ENCODE data around the gene SDE2. TPM values are rescaled to one million over a fixed set of nuclear protein-coding genes. Genes with fewer than 3 reads are reported as not detected.

SDE2 gene
- total RNA-seq, 4 donors from 2014 or later, result 4.4 to 19.2 (median 13.2) TPM

- no peaks in the 10 kb centered on the region for H3K9me3 ChIP-seq
- no peak for TF ChIP-seq POLR2AphosphoS5 (IDR thresholded peaks at IDR 0.05)
- TF ChIP-seq CTCF (IDR thresholded peaks at IDR 0.05), result no peak
- no peak for TF ChIP-seq EP300 (IDR thresholded peaks at IDR 0.05; ENCODE audit: low read depth)
- no peak for TF ChIP-seq POLR2A (IDR thresholded peaks at IDR 0.05)
- H3K27ac ChIP-seq, result peak overlapping the region; percentile 96 to 100 (median 97)
- DNase-seq, result no peak
- H3K27me3 ChIP-seq, result no peaks in the 10 kb centered on the region
- peaks cover 0 to 13% (median 5%) of the 10 kb centered on the region in 4 donors for H3K36me3 ChIP-seq
- peak overlapping the region; percentile 52 to 78 (median 72) for H3K4me3 ChIP-seq
- in situ Hi-C loops (cut with MboI; ENCODE audit: low pct_ligation_motif_present in 1 of 4, low pct_unique_long_range_greater_than_20kb in 1 of 4, low sequenced_read_pairs in 3 of 4), result loop anchor here in 1 of 4 donors (5.0 kb wide), 1 partner anchor 64 kb away; the partner anchor contains the start of gene H3-3A
- 0 to 1% methylated on average over 11 to 17 of the region's 19 CpGs for WGBS, 2 donors (ENCODE audit: low coverage in 1 of 2)
- intact Hi-C loops (cut with DNase I; ENCODE audit: low total_unique reads), result no loop called here
- peaks cover 10 to 48% (median 33%) of the 10 kb centered on the region in 4 donors for H3K4me1 ChIP-seq
Observed at GRCh38 chr1:225998560-225999226, 450 bp downstream of the SDE2 start.

- no peak overlapping the region for H3K4me3 ChIP-seq
- H3K27me3 ChIP-seq, result no peaks in the 10 kb centered on the region
- 34 to 37% methylated on average over 5 of the region's 5 CpGs for WGBS, 2 donors (ENCODE audit: low coverage in 1 of 2)
- no peaks in the 10 kb centered on the region for H3K9me3 ChIP-seq
- H3K4me1 ChIP-seq, result peaks cover 10 to 42% (median 31%) of the 10 kb centered on the region in 4 donors
- H3K27ac ChIP-seq, result peak overlapping the region in 1 of 4 donors; percentile 96
- in situ Hi-C loops (cut with MboI; ENCODE audit: low pct_ligation_motif_present in 1 of 4, low pct_unique_long_range_greater_than_20kb in 1 of 4, low sequenced_read_pairs in 3 of 4) (loop anchor here in 1 of 4 donors (5.0 kb wide), 1 partner anchor 65 kb away; the partner anchor contains the start of gene H3-3A), intact Hi-C loops (cut with DNase I; ENCODE audit: low total_unique reads) (no loop called here)
- no peak for DNase-seq
- peaks cover 0 to 28% (median 11%) of the 10 kb centered on the region in 4 donors for H3K36me3 ChIP-seq
- TF ChIP-seq POLR2AphosphoS5 (IDR thresholded peaks at IDR 0.05), result no peak
- TF ChIP-seq CTCF (IDR thresholded peaks at IDR 0.05), result no peak
- TF ChIP-seq EP300 (IDR thresholded peaks at IDR 0.05; ENCODE audit: low read depth), result no peak
- TF ChIP-seq POLR2A (IDR thresholded peaks at IDR 0.05), result no peak
Observed at GRCh38 chr1:225996946-225997545, 2.1 kb downstream of the SDE2 start.

DNA sequence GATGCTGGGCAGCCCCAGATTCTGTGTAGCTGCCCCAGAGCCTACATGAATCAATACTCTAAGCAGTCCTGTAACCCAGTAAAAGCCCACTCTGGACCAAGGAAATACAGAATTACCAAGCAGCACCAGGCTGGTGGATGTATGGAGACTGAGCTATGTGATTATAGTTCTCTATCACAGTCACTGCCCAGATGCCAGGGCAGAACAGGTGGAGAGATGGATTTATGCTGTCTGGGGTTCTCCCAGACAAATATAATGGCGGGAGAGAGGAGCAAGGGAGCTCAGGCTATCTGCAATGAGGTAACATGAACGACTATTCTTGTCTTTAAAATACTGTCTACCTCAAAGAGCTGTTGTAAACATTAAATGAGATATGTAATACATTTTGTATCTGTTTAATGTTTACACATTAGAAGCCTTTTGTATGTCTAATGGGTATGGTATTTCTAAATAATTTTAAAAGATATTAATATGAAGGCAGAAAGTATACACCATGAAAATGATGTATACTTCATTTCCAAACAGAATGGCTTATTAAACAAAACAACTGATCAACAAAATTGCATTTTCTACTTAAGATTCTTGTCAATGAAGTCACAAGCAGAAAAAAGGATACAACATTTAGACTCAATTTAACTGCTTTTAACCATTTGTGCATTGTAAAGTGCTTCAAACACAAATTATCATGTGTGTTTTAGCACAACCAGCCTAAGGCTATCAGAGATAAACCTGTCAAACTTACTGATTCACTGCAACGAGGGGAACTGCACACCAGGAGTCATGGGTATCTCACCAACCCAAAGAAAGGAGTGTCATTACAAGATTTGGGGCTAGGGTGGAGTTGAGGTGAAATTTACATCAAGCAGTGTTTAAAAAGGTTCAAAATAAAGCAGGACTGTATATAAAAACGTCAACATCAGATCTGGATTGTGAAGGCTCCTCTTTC, 3.0 kb downstream of the SDE2 start:
- intact Hi-C loops (cut with DNase I; ENCODE audit: low total_unique reads) (no loop called here), in situ Hi-C loops (cut with MboI; ENCODE audit: low pct_ligation_motif_present in 1 of 4, low pct_unique_long_range_greater_than_20kb in 1 of 4, low sequenced_read_pairs in 3 of 4) (loop anchor here in 1 of 4 donors (5.0 kb wide), 1 partner anchor 66 kb away; the partner anchor contains the start of gene H3-3A)
- TF ChIP-seq CTCF (IDR thresholded peaks at IDR 0.05) (no peak), EP300 (IDR thresholded peaks at IDR 0.05; ENCODE audit: low read depth) (no peak), POLR2AphosphoS5 (IDR thresholded peaks at IDR 0.05) (no peak), POLR2A (IDR thresholded peaks at IDR 0.05) (no peak)
- H3K27me3 ChIP-seq, result no peaks in the 10 kb centered on the region
- H3K36me3 ChIP-seq, result peaks cover 0 to 36% (median 15%) of the 10 kb centered on the region in 4 donors
- no peaks in the 10 kb centered on the region for H3K9me3 ChIP-seq
- no peak for DNase-seq
- no peak overlapping the region for H3K27ac ChIP-seq
- 33 to 42% methylated on average over 4 of the region's 4 CpGs for WGBS, 2 donors (ENCODE audit: low coverage in 1 of 2)
- H3K4me3 ChIP-seq, result no peak overlapping the region
- peaks cover 10 to 42% (median 32%) of the 10 kb centered on the region in 4 donors for H3K4me1 ChIP-seq

Data from transverse colon (tissue), 4 donors.